HG03025 (cell line): ENCODE measurements around the gene TCF7L1.

Source experiments
- ATAC-seq: cut with Tn5 transposase; IDR thresholded peaks from one replicate; pipeline ENCODE4 v1.9.1; 2021; ENCODE audit warnings: mild to moderate bottlenecking, moderate library complexity; ENCODE audit not compliant: unreplicated experiment, low FRiP score

TCF7L1 gene

DNA sequence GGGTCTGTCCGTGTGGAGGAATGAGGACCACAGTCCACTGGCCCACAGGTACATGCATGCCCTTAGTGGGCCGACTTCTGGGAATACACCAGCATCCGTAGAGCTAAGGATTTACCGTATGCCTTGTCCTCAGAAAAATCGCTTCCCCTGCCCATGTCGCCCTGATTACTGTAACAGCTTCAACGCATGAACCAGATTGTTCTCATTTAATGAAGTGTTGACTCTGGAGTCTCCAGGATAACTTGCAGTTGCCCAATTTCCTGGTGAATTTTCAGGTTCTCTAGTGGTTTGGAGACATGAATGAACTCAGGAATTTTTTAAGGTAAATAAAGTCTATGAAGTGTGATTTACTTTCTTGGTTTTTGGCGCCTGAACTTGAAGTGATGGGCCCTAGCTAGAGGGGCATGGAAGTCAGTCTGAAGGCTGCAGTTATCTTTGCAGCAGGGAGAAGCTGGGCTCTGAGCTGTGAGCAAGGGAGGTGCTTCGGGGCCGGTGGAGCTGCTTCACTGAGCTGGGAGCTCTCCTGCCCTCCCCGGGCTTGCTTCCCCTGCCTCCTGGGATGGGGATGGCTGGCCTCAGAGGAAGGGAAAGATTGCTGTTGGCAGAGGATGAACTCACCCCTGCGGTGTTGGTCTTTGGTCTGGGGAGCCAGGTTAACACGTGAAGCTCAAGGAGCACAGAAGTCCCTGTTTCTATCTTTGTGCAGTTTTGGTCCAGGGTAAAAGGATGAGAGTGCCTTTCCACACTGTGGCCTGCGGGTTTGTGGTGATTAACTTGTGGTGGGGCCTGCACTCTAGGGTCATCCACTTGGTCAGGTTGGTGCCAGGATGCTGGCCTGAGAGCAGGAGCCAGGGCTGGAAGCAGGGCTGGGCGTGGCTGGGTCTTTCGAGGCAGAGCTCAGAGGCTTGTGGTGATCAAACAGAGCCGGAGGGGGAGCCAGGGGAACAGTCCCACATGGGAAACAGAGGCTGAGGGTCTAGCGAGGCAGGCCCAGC is 28.1 kb downstream of the TCF7L1 start:
- ATAC-seq = no peak

- no peak for ATAC-seq
Observed at GRCh38 chr2:85162746-85163301, 29.6 kb downstream of the TCF7L1 start.

- ATAC-seq = no peak
Observed at GRCh38 chr2:85163675-85164074, 30.5 kb downstream of the TCF7L1 start.

- ATAC-seq = no peak
Observed at GRCh38 chr2:85164145-85164569, 31.0 kb downstream of the TCF7L1 start.

DNA sequence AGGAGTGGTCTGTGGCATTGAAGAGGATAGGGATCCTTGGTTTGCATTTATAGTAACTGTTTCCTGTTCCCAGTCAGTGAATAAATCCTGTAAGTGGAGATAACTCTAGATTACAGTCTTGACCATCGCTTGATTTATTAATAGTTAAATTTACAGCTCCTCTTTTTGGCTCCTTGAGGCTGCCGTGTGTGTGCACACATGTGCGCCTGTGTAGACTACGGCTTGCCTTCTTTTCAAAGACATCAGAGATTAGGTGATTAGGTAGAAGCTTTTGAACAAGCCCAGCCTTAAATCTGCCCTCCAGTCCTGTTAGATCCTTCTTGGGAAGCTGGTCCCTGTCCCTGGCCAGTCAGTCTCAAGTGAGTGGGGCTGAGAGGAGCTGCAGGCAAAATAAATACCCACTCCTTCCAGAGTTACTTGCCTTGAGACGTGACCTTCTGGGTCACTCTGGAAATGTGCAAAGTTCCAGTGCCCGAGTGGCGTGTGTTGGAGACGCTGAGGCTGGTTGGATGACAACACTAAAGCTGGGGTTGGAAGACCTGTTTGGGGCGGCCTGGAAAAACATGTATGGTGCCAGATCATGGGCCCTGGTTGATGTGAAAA is 32.0 kb downstream of the TCF7L1 start:
- ATAC-seq = no peak

DNA sequence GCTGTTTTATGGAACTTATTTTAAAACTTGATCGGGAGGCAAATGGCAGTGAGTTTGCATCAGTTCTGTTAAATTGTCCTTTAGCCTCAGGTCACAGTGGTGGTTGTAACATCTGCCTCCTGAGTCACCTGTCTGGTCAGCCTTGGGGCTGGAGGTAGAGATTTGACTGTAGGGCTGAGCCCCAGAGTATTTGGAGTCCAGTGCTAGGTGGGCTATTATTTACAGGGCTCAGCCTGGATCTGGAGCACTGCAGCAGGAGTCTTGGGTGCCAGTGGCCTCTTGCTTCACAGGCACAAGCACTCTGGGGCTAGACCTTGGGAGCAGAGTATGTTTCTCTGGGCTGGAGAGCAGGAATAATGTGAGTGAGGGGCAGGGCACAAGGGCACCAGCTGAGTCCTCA is 32.8 kb downstream of the TCF7L1 start:
- ATAC-seq = no peak

DNA sequence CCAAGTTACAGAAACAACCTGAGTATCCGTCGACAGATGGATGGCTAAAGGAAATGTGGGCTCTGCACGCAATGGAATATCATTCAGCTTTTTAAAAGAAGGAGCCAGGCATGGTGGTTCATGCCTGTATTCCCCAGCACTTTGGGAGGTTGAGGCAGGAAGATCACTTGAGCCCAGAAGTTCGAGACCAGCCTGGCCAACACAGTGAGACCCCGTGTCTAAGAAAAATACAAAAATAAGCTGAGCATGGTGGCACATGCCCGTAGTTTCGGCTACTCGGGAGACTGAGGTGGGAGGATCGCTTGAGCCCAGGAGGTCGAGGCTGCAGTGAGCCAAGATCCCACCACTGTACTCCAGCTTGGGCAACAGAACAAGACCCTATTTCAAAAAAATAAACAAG is 34.3 kb downstream of the TCF7L1 start:
- no peak for ATAC-seq

DNA sequence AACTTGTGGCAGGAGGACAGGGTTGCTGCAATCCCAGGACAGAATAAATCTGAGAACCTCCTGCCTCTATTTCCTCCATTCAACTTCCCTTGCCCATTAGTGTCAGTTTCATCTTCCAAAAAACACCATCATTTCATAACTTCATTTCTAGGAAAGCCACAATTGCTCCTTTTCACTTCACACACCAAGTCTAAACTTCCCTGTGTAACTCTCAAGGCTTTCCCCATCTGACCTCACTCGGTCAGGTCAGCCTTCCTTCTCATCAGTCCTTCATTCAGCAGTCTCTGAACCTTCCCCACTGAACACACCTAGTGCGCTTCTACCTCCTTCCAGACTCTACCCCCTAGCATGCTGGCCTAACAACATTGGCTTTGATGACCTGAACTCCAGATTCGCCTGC is 35.8 kb downstream of the TCF7L1 start:
- ATAC-seq = no peak

GRCh38 chr2:85169581-85169980 is 36.4 kb downstream of the TCF7L1 start:
- ATAC-seq = no peak

- ATAC-seq = no peak
Observed at GRCh38 chr2:85170938-85171475, 37.8 kb downstream of the TCF7L1 start.

- no peak for ATAC-seq
Observed at GRCh38 chr2:85171916-85172315, 38.7 kb downstream of the TCF7L1 start.

DNA sequence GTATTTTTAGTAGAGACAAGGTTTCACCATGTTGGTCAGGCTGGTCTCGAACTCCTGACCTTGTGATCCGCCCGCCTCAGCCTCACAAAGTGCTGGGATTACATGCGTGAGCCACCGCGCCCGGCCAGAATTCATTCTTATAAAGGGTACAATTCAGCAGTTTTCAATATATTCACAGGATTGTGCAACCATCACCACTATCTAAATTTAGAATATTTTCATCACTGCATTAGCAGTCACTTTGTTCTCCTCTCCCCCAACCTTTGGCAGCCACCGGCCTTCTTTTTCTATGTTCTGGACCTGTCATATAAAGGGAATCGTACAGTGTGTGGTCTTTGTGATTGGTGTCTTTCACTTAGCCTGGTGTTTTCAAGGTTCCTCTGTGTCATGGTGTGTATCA is 40.7 kb downstream of the TCF7L1 start:
- no peak for ATAC-seq

- ATAC-seq = no peak
Observed at GRCh38 chr2:85174943-85175342, 41.8 kb downstream of the TCF7L1 start.

DNA sequence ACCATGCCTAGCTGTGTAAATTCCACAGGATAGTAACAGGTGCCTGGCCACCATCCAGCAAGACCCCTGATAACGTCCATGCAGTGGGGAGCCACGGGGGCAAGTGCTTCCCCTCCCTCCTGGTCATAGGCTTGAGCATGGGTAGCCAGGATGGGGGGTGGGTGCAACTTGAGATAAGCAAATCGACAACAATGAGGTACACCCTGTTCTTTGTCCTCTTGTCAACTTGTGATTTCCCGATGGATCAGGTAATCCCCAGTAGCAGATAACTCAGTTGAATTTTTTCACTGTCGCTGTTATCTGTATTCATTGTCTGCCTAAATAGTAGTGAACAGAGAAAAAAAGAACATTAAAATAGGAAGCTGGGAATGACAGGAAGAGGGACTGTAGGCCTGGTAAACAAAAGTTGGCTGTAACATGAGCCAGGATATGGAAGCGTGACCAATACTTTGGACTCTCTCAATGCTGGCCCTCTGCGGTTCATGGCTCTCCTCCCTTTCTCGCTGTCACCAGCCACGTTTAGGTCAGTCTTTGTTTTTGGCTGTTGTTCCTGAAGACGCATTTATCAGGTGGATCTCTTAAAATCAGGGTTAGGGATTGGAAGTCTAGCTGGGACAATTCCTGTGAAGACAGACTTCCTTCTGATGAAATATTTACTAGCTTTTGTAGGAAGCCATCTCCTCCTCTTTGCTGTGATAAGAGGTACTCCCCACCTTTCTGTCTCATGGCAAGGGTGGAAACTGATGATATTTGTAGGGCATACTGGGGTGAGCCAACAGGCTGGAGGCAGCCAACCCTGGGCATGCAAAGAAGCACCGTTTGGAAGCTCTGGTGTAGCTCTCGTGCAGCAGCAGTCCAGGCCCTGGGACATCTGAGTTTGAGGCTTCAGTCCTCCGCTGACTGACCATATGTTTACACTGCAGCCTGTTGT is 42.4 kb downstream of the TCF7L1 start:
- no peak for ATAC-seq

DNA sequence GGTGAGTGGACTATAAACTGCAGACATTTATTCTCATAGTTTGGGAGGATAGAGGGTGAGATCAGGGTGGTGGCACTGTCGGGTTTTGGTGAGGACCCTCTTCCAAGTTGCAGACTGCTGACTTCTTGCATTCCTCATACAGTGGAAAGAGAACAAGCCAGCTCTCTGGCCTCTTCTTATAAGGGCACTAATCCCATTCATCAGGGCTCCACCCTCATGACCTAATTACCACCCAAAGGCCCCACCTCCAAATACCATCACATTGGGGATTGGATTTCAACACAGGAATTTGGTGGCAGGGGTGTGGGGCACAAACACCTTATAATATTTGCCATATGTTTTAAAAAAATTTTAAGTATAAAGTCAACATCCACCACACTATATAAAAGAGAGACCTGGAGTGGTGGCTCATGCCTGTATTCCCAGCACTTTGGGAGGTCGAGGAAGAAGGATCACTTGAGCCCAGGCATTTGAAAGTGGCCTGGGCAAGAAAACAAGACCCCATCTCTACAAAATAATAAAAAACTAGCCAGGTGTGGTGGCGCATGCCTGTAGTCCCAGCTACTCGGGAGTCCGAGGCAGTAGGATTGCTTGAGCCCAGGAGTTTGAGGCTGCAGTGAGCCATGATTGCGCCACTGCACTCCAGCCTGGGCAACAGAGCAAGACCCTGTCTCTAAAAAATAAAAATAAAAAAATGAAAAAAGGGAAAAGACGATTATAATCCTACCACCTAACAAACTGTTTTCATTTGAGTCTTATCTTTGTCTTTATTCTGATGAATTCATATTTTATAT is 44.0 kb downstream of the TCF7L1 start:
- no peak for ATAC-seq

GRCh38 chr2:85178154-85178553 is 45.0 kb downstream of the TCF7L1 start:
- no peak for ATAC-seq

DNA sequence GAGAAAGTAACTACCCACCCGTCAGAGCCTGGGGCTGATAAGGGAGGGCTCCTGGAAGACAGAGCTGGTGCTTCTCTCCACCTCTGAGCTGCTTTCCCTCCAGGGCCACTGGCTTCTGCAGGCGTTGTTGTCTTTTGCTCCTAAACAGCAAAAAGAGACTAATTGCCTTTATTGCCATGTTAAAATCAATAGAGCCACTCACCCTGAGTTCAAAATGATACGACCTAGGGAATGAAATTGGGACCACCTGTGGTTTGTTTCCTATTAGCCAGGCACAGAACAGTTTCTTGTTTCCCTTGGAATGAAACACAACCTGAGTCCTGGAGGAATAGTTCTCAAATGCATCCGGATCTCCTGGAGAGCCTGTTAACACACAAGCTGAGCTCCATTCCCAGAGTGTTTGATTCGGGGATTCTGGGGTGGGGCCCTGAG is 45.8 kb downstream of the TCF7L1 start:
- no peak for ATAC-seq

- no peak for ATAC-seq
Observed at GRCh38 chr2:85179541-85179940, 46.3 kb downstream of the TCF7L1 start.
